Stimulated activated CD8-positive, alpha-beta memory T cell treated with anti-CD3 and anti-CD28 coated beads, Interleukin-4, amount 100 ng/mL, for 1 hour (primary cell): Measurements from ENCODE around the gene TMEM220.
A peak's percentile ranks its signal among the peaks of the same experiment; 100 is the strongest.

Source experiments
- DNase-seq, 2 donors: peaks; one replicate each; pipeline ENCODE4 v3.0.0-alpha.2; 2020; ENCODE audit warnings: low read depth in 2 of 2, low spot score in 1 of 2

Gene TMEM220

GRCh38 chr17:10729334-10730193 is at the start of gene TMEM220:
Gene TMEM220 (minus strand): TSS chr17:10730023. CDS start chr17:10729851, 172 bp downstream.
- peak in 1 of 2 donors; percentile 1 for DNase-seq

GRCh38 chr17:10779609-10780008 is 49.8 kb upstream of the TMEM220 start:
- DNase-seq, result no peak

- DNase-seq, result no peak
These were observed 48.1 kb upstream of the TMEM220 start for GRCh38 chr17:10777890-10778289.

- no peak for DNase-seq
These were observed 47.4 kb upstream of the TMEM220 start for GRCh38 chr17:10777131-10777807.

- no peak for DNase-seq
These were observed 46.6 kb upstream of the TMEM220 start for GRCh38 chr17:10776381-10776780.

GRCh38 chr17:10775740-10776356 is 46.0 kb upstream of the TMEM220 start:
- DNase-seq, result no peak

GRCh38 chr17:10775058-10775457 is 45.2 kb upstream of the TMEM220 start:
- no peak for DNase-seq

- no peak for DNase-seq
These were observed 43.6 kb upstream of the TMEM220 start for GRCh38 chr17:10773391-10773790.

- no peak for DNase-seq
These were observed 42.9 kb upstream of the TMEM220 start for GRCh38 chr17:10772425-10773380.

GRCh38 chr17:10771148-10771547 is 41.3 kb upstream of the TMEM220 start:
- no peak for DNase-seq

- no peak for DNase-seq
These were observed 40.0 kb upstream of the TMEM220 start for GRCh38 chr17:10769840-10770239.

- no peak for DNase-seq
These were observed 39.0 kb upstream of the TMEM220 start for GRCh38 chr17:10768750-10769251.

- DNase-seq, result no peak
These were observed 37.4 kb upstream of the TMEM220 start for GRCh38 chr17:10767232-10767631.

- no peak for DNase-seq
These were observed 32.2 kb upstream of the TMEM220 start for GRCh38 chr17:10762037-10762436.

- DNase-seq, result no peak
These were observed 31.5 kb upstream of the TMEM220 start for GRCh38 chr17:10761281-10761680.

GRCh38 chr17:10758062-10758461 is 28.2 kb upstream of the TMEM220 start:
- no peak for DNase-seq

- no peak for DNase-seq
These were observed 27.8 kb upstream of the TMEM220 start for GRCh38 chr17:10757647-10758046.

- no peak for DNase-seq
These were observed 27.2 kb upstream of the TMEM220 start for GRCh38 chr17:10757067-10757466.

GRCh38 chr17:10756619-10757018 is 26.8 kb upstream of the TMEM220 start:
- DNase-seq, result no peak

GRCh38 chr17:10756185-10756584 is 26.4 kb upstream of the TMEM220 start:
- no peak for DNase-seq
